ENCODE measurements around the gene PARD3.

PARD3 gene

DNA sequence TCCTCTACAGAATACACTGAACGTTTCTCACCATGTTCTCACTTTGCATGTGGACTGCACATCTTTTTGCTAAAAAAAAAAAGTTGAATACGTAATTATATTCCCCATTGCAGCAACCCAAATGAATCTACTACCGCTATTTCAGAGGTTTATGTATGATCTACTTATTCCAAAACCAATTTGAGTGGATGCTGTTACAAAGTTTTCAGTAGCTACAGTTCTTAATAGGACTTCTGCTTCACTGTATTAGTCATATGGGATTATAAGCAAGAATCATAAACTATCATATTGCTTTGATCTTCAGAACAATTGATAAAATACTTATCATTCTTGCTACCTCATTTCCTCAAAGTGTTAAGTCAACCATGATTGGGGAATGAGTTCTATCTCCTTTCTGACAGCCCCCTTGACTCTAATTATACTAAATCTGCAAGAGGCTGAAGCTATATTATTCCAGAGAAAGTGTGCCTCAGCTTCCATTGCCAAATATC lies 257.0 kb downstream of the PARD3 start:
- DNase-seq: no peak

DNA sequence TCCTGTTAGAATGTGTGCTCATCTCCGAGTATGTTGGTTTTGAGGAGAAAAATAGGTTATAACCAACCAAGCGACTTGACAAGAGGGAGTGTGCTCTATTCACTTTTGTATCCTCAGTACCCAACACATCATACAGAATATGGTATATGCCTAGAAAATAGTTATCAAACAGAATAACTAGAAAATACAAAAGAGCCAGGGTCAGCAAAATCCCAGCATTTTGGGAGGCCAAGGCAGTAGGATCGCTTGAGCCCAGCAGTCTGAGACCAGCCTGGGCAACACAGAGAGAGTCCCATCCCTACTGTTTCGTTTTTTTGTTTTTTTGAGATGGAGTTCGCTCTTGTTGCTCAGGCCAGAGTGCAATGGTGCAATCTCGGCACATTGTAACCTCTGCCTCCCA lies 257.9 kb downstream of the PARD3 start:
- DNase-seq: no peak

DNA sequence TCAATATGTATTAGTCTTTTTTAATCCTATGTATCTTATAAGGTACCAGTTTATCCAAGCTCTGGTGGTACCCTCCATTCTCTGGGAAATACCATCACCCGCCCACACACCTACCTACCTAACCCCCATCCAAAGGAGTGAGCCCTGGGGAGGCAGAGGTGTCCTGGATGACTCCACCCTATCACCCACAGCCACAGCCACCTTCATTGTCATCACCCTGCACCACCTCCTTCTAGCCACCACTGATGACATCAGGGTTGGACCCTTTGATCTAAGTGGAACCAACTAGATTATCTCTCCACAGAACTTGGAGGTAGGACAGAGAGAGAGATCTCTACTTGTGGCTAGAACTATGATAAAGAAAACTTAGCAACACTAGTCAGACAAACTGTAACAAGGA lies 259.4 kb downstream of the PARD3 start:
- no peak for DNase-seq

DNA sequence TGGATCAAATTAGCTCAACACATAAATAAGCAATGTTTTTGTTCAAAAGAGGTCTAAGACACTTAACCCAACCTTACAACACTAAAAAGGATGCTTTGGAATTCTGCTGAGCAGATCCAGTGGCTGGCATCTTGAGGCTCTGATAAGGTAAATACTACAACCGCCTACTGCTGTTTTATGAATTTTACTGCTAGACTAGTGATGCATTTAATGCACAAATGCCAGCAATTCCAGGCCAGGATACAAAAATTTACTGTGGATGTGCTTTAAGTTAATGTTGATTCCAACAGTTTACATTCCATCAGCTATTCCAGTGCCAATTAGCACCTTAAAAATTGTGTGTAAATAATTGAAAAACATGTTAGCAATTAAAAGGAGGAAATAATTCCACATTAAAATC lies 261.3 kb downstream of the PARD3 start:
- no peak for DNase-seq

DNA sequence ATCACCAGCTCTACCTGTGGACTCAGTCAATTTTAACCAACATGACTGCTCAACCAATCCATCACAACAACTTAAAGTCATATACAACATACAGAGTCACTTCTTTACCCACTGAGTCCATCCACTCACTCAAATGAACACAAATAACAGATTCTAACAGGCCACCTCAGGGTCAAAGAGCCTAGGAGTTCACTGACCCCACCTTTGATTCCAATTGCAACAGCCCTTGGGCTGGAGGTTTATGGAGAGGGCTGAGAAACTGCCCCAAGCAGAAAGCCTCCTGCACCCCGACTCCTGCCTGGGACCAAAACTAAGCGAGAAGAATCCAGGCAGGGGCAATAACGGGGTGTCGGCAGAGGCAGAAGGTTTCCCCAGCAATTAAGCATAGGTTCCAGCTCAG lies 263.8 kb downstream of the PARD3 start:
- DNase-seq: no peak

DNA sequence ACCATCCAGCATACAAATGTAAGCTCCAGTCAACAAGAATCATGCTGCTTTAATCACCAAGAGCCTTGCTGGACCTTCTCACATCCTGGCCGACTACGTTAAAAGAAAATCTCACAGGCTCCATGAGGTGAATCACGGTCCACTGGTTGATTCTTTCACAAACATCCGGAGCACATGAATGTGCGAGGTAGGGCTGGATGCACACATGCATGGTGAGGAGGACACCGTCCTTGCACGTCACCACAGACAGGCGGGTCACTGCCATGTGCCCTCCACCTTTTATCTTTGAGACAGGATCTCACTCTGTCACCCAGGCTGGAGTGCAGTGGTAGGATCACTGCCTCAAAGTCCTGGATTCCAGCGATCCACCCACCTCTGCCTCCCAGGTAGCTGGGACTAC lies 265.1 kb downstream of the PARD3 start:
- no peak for DNase-seq

DNA sequence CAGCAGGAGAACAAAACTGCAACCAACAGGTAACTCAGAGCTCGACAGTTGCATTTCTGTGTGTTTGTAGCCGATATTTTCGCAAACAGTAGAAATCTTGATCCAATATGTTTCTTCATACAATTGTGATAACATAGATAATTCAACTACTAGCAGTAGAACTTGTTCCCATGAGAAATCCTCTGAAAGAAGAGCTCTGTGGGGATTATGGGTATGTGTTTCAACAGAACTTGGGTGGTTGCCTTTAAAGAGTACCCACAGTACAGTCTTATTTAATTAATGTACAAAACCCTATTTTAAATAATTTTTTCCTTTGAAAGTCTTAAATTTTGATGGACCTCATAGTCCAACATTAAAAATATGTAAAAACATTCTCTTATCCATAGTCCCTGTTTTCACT lies 266.1 kb downstream of the PARD3 start:
- DNase-seq: no peak

DNA sequence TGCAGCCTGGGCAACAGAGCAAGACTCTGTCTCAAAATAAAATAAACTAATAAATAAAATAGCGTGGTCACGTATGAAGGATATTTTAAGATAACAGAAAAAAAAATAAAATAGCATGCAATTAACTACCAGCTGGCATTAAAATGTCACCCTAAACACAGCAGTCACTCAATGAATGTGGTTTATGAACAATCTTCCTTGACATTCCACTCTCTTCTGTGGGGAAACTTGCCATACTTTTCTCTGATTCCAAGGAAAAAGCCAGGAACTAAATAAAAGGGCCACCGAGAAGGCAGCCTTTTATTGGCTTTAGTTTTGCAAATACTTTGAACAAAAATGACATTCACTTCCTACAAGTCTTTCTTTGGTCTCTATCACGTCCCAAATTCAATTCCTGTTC lies 266.6 kb downstream of the PARD3 start:
- DNase-seq: no peak

DNA sequence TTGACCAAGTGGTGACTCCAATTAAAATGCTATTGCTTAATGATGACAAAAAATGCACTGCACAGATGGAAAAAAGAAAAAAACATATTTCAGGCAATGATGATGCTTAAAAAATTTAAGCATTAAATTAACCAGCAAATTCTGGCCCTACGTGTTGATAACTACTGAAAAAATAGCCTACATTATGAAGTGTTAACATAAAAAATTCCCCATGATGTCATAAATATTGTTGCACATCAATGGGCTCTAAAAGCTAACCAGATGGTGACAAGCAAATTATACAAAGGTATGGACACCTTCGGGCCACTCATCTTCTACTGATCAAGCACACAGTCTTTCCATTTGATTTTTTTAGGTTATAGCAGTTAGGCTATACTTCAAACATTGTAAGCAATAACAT lies 267.4 kb downstream of the PARD3 start:
- no peak for DNase-seq

DNA sequence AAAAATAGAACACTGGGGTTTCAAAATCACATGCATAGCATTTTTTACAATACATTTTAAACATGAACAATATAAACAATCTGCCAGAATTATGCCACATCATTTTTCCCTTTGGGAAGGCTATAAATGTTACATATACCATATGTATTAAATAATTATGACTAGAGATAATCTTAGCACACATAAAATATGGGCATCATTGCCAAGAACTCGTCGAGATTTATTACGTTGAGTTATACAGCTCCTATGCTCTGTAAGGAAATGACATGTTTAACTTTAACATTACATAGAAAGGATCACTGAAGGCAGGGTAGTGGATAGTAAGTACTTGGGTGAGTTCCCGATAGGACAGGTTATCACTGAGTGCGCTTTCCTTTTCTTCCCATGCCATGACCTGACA lies 267.8 kb downstream of the PARD3 start:
- DNase-seq: no peak

DNA sequence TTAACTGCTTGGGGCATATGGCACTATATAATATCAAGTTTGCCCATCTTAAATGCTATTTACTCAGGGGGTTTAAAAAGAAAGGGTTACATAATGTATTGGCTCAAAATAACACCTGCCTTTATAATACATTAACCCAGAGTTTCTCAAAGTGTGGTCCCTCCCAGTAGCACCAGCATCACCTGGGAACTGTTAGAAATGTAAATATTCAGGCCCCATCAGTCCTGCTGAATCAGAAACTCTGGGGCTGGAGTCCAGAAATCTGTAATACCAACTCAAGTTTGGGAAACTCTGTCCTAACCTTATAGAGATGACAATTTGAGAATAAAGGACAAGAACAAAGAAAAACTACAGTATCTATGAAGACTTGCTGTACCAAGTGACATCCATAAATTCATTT lies 270.7 kb downstream of the PARD3 start:
- no peak for DNase-seq

DNA sequence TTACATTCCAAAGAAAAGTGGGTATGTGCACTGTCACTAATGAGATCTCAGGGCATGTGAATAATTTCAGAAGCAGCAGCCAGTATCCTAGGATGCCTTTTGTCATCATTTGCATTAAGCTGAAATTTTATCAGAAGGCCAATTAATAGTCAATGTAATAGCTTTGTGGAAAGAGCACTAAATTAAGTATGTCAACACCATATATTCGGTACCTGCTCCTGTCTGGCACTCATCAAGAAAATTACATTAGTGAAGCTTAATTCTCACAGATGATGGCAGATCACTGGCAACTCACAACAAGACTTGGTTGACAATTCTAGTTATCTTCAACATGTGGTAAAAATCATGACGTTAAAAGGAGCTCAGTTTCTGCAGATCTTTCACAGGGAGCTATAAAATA lies 271.4 kb downstream of the PARD3 start:
- no peak for DNase-seq

DNA sequence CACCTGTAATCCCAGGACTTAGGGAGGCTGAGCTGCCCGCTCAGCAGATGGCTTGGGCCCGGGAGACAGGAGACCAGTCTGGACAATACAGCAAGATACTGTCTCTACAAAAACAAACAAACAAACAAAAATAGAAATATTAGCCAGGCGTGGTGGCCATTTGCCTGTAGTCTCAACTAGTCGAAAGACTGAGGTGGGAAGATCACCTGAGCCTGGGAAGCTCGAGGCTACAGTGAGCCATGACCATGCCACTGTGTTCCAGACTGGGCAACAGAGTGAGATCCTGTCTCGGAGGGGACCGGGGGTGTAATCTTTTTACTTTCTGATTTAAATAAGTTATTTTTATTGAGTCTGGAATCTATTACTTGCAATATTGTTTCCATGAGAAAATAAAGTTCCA lies 274.6 kb downstream of the PARD3 start:
- DNase-seq: no peak

DNA sequence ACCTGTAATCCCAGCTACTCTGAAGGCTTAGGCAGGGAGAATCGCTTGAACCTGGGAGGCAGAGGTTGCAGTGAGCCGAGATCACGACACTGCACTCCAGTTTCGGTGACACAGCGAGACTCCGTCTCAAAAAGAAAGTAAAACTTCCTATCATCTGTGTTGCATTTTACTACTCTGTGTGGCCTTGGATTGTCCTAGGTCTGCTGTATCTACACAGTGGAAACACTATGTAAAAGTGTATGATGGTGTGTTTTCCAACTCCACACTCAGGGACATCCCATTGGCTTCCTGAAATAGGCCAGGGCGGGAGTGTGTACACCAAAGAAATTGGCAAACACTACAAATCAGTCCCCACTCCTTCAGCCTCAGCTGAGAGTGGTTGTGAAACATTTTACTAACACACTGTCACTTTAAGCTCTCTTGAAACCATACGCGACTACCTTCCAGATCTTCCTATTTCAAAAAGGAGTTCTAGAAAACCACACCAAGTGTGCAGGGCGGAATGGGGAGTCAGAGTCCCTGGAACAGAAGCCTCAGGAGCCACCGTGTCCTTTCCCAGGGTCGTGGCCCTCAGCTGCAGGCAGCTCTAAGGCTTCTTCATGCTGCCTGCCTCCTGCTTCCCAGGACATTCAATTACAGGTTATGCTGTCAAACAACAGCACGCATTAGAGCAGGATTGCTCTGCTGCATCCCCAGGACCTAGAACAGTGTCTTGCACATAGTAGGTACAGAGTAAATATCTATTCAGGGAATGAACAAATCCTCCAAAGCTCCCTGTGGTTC lies 275.4 kb downstream of the PARD3 start:
- no peak for DNase-seq

DNA sequence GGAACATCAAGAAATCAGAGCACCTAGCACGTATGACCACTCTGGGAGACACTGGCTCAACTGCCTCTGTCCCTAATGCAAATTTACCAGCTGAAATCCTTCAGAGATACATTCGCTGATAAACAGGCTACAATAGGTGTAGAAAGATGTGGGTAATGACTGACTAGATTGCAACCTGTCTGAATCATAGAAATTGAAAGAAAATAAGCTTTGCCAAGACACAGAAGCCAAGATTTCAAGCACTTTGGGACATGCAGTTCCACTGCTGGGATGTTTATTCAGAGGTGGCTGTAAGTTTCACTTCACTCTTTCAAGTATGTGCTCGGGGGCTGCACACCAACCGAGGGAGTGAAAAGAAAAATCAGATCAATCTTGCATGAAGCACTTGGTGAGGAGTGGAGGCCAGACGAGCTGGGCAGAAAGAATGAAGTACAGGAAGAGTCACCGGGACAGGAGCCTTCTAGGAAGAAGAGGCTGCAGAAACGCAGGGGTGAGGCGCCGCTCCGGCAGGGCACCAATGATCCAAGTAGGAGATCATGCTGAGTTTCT lies 276.7 kb downstream of the PARD3 start:
- DNase-seq: no peak

DNA sequence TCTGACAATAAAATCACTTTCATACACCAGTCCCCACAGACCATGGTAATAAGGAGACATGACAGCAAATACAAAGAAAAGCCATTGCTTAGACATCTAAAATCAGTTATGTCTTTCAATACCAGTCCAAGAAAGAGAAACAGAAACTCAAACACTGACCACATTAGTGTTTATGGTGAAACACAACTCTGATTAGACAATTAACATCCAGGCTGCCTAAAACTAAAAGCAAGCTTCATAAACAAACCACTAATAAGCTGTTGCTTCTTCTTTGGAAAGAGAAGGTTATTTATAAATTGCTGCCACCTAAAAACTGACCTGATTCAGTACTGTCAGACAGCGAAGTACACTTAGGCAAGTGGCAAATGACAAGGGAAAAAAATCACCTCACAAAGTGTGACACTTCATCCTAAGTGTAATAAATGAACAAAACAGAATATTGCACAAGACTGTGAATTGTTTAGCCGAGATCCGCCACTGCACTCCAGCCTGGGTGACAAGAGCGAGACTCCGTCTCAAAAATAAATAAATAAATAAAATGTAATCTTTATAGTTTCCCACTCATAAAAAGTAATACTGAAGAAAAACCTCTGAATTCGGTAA lies 277.4 kb downstream of the PARD3 start:
- DNase-seq: no peak

DNA sequence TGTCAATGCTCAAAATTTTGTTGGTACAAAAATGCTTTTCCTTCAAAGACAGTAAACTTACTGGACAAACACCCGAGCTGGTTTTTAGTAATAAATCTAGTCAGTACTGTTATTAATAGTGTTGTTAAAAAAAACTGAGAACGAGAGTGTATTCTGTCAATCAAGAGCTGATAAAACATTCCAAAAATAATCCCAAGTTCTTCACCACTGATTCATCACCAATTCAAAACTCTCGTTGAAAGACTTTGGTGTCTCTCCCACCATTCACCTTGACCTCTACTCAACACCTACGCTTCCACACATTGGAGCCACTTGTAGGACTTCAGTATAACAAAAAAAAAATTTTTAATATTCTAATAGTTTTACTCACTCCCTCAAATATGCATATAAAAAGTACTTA lies 279.2 kb downstream of the PARD3 start:
- DNase-seq: no peak

DNA sequence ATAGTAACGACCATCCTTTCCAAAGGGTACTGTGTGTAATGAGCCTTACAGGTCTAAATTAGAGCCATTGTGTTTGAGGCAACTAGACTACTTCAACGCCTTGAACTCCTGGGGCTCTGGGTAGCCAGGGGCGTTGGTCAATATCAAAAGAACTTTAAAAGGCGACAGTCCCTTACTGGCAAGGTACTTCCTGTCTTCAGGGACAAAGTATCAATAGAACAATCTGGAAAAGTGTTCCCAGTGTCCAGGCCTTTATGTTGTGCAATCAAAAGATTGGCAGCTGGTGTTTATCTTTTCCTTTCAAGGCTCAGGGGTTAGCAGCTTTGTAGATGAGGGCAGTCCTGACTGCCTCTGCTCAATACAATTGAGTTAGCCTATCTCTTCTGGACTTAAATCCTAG lies 284.3 kb downstream of the PARD3 start:
- DNase-seq: no peak

DNA sequence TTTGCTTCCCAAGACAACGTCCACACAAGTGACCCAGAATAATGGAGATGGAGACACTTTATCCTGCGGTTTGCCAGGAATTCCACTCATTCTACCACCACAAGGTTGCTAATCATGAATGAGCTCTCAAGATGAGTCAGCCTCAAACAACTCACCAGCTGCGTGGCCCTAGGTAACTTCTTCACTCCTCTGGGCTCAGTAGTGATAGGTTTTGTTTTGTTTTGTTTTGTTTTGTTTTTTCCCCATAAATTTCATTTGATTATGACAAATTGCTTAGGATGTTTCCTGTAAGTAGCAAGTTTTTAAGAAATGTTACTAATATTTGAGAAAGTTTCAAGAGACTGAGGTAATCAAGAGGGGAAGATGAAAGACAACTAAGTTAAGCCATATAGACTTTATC lies 286.8 kb downstream of the PARD3 start:
- DNase-seq: no peak

DNA sequence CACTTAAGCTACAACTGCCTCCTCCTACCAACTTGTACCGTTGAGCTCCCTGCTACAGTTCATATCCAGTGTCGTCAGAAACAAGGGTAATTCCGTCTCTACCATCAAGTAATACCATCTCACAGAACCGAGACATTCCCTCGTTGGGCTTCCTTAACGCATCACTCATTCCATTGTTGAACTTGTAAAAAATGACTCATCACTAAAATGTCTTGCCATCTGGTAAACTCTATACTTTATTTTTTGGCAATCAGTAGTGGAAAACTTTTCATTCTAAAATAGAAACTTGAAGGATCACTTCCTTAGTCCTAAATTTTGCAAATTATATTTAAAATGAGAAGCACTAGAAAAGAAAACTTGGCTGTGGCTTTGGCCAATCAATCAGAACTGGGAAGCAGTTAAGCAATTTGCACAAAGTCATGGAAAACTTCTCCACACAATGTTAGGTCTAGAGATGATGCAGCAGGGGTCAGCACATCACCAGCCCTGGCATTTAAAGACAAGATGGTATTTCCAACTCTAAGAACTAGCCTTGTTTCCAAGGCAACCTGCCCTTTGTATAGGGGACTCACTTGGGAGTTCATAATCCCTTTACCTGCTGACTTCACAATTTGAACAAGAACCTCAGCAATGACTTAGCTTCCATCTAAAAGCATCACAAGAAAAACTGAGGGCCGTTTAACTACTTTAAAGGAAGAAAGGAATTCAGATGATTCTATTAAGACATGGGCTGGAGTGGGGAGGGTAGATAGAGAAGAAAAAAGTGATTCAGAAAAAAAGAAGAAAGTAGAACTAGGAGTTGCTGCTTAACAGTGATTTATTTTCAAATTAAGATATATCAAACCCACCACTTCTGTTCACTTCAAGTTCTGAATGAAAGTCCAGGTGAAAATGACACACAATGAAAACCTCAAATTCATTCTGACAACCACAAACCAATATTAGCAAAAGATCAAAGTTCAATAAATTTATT lies 288.1 kb downstream of the PARD3 start:
- peak; percentile 4 for DNase-seq

DNA sequence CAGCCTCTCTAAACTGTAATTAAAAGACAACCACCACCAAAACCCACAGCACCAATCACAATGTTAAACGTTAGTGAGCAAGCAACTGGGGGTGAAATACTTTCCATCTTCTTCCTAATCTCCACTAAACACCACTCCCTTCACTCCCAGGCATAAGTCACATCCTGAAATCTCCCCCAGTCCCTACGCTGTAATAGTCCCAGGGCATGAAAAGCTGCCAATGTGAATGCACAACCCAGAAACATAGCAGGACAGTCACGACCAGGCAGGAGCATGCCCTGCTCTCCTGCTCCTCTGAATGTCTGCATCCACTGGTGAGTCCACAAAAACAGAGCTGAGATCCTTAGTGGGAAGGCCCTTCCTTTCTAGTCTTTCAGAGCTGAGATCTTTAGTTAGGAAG lies 288.9 kb downstream of the PARD3 start:
- DNase-seq: no peak

DNA sequence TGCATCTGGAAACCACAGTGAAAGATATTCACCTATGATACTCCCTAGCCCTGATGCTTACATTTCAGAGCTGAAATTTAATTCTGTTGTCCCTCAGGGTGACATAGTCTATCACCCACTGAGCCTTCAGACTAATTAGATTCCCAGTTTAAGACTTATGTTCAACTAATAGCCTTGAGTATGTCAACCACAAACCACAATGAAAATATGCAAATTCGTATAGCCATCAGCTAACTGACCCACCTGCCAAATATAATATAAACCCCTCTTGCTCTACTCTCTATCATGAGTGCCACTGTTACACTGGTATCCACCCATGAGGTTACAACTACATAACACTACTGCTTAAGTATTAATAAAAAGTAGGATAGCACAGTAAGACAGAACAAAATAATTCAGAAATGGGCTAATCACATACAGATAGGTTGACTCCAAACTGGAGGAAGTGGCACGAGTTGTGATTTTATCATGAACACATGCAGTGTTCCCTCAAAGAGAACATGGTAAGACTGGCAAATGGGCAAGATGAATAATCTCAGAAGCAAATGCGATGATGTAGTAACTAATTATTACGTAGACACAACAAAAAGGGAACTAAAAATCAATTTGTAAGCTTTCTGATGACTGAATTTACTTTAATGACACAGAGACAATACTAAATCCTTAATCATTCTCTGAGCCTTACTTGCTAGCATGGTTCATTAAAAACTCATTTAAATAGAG lies 290.6 kb downstream of the PARD3 start:
- DNase-seq: no peak

Measured in NCI-H446 treated with DMSO at 0.1 percent for 48 hours (cell line).